Right lobe of liver (tissue), 6 donors: Measurements from ENCODE around the gene CXCL12. TPM values are rescaled to one million over a fixed set of nuclear protein-coding genes. Genes with fewer than 3 reads are reported as not detected.

Source experiments
- ATAC-seq, 4 donors: fragments of 200-7000 bp; cut with Tn5 transposase; one replicate each; pipeline ENCODE4 v1.9.1; 2020; ENCODE audit warnings: mild to moderate bottlenecking in 4 of 4, moderate library complexity in 4 of 4
- DNase-seq, 3 donors: peaks; one replicate each; pipeline ENCODE4 v3.0.0-alpha.2; 2020
- H3K27ac ChIP-seq, 3 donors: fragments of 200-600 bp; one replicate each; pipeline ENCODE4 v1.8.0; 2022
- H3K27me3 ChIP-seq, 2 donors: fragments of 200-600 bp; one replicate each; pipeline ENCODE4 v1.8.0; 2022
- H3K36me3 ChIP-seq, 4 donors: fragments of 200-600 bp; sonication (generic) in 1 of 4; one replicate each; pipeline versions ENCODE4 v1.5.1 to v1.8.0; 2017 to 2022; ENCODE audit warnings: control low read depth in 1 of 4
- H3K4me1 ChIP-seq, 4 donors: fragments of 200-600 bp; sonication (generic) in 1 of 4; one replicate each; pipeline versions ENCODE4 v1.5.1 to v1.8.0; 2017 to 2022; ENCODE audit warnings: control low read depth in 1 of 4
- H3K4me3 ChIP-seq, 3 donors: fragments of 200-600 bp; one replicate each; pipeline ENCODE4 v1.8.0; 2022
- H3K9me3 ChIP-seq, 4 donors: fragments of 200-600 bp; sonication (generic) in 1 of 4; one replicate each; pipeline versions ENCODE4 v1.5.1 to v1.8.0; 2017 to 2022; ENCODE audit warnings: control low read depth in 1 of 4
- POLR2A ChIP-seq: fragments of 450-650 bp; IDR thresholded peaks from one replicate; pipeline ENCODE4 v1.6.1; 2017; ENCODE audit warnings: antibody characterized with exemption, mild to moderate bottlenecking
- WGBS: methylation state at CpG from one replicate; pipeline ENCODE4 v1.1.6; 2018; ENCODE audit warnings: low coverage, low lambda C conversion rate; ENCODE audit not compliant: insufficient coverage; ENCODE audit errors: missing lambda C conversion rate; 5-methylcytosine and 5-hydroxymethylcytosine counted together
- intact Hi-C, 2 donors: fragments of 100-400 bp; cut with DNase I; formaldehyde crosslinking; loops; one replicate each; pipeline versions ENCODE4 v1.11.2 to v1.14.1; 2022
- total RNA-seq, 6 experiments: library from RNA; depleted of rRNA in 2 of 6; stranded (reverse); fragments of >200 nt in 2 of 6; fragmentation: NEBNext Ultra II Directional in 3 of 6; extraction: Animal tissue kit (Norgen Biotek cat#: 25700) in 3 of 6; gene quantifications; one replicate each; pipeline versions ENCODE4 v1.1.0 to v1.2.4, GENCODE V29; 2016 to 2023
- TF ChIP-seq, protein P1 (sequence below), 4 donors: fragments of 200-600 bp in 3 of 4; fragments of 450-650 bp in 1 of 4; IDR thresholded peaks; one replicate each; pipeline versions ENCODE4 v1.5.1 to v1.8.0; 2016 to 2022; ENCODE audit warnings: antibody characterized with exemption in 4 of 4, mild to moderate bottlenecking in 2 of 4
- donor health status: DM: no; HTN: yes; CAD: no.
- donor health status: DM: no; HTN: no; CAD: no.
- donor health status: DM: no; HTN: no; CAD: no.
- donor health status: DM: no; HTN: yes; CAD: no.
- donor health status: DM: no; HTN: yes; CAD: no.

The CXCL12 gene
- total RNA-seq, 6 experiments from 2014 or later = 17.5 to 116 (median 65.3) TPM

DNA sequence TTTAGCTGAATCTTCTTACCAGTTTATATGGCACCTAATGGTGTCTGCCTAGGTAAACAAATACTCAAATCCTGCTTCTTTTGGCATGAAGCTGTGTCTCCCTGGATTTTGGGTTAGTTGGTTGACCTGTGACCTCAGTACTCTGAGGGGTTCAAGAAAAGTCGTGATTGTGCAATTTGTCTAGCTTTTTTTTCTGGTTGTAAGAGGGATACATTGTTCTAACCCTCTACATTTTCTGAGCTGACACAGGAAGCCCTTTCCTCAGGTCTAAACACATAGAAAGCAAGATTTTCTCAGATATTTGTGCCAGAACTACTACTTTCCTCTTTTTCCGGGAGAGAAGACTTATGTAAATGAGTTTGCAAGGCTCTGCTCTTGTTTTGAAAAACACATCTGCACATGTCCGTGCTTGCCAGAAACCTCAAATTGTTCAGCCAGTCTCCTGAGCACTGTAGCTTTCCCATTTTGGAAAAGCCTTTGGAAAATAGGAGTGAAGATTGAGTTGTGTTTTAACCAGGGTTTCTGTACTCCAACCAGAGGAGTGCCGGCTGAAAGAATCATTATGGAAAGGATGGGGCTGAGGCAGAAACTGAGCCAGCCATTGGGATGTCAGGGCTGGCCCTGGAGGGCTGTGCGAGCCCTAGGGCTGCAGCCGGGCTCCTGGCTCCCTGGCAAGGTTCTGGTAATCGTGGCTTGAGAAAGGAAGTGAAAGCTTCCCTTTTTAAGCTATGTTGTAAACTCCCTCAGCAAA, 31.3 kb upstream of the CXCL12 start:
- DNase-seq (peak in 1 of 3 donors; percentile 20), ATAC-seq (peak; percentile 25 to 68 (median 40))
- TF ChIP-seq, protein P1, sequence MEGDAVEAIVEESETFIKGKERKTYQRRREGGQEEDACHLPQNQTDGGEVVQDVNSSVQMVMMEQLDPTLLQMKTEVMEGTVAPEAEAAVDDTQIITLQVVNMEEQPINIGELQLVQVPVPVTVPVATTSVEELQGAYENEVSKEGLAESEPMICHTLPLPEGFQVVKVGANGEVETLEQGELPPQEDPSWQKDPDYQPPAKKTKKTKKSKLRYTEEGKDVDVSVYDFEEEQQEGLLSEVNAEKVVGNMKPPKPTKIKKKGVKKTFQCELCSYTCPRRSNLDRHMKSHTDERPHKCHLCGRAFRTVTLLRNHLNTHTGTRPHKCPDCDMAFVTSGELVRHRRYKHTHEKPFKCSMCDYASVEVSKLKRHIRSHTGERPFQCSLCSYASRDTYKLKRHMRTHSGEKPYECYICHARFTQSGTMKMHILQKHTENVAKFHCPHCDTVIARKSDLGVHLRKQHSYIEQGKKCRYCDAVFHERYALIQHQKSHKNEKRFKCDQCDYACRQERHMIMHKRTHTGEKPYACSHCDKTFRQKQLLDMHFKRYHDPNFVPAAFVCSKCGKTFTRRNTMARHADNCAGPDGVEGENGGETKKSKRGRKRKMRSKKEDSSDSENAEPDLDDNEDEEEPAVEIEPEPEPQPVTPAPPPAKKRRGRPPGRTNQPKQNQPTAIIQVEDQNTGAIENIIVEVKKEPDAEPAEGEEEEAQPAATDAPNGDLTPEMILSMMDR (IDR thresholded peaks at IDR 0.05) = no peak
- no peak for TF ChIP-seq POLR2A
- no peaks in the 10 kb centered on the region for H3K4me1 ChIP-seq
- no peak overlapping the region for H3K27ac ChIP-seq
- 26% methylated on average over 7 of the region's 7 CpGs for WGBS
- H3K27me3 ChIP-seq = no peaks in the 10 kb centered on the region
- intact Hi-C loops = no loop called here
- no peak overlapping the region for H3K4me3 ChIP-seq
- H3K36me3 ChIP-seq = no peaks in the 10 kb centered on the region
- H3K9me3 ChIP-seq = no peaks in the 10 kb centered on the region

DNA sequence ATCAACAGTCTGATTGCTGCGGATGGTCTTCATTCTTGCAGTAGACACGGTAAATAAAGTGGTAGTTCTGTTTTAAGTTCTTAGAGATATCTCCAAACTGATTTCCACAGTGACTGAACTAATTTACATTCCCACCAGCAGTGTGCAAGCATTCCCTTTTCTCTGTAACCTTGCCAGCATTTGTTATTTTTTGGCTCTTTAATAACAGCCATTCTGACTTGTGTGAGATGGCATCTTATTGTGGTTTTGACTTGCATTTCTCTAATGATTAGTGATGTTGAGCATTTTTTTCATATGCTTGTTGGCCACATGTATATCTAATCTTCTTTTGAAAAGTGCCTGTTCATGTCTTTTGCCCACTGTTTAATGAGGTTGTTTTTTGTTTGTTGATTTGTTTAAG, 30.2 kb upstream of the CXCL12 start:
- 79% methylated on average over 2 of the region's 2 CpGs for WGBS
- no peak for ATAC-seq
- Histone ChIP-seq H3K27me3 (no peaks in the 10 kb centered on the region), H3K4me1 (no peaks in the 10 kb centered on the region), H3K9me3 (no peaks in the 10 kb centered on the region), H3K27ac (no peak overlapping the region), H3K36me3 (no peaks in the 10 kb centered on the region), H3K4me3 (no peak overlapping the region)
- intact Hi-C loops = no loop called here
- no peak for DNase-seq
- TF ChIP-seq, protein P1 (IDR thresholded peaks at IDR 0.05) = no peak
- TF ChIP-seq POLR2A = no peak

DNA sequence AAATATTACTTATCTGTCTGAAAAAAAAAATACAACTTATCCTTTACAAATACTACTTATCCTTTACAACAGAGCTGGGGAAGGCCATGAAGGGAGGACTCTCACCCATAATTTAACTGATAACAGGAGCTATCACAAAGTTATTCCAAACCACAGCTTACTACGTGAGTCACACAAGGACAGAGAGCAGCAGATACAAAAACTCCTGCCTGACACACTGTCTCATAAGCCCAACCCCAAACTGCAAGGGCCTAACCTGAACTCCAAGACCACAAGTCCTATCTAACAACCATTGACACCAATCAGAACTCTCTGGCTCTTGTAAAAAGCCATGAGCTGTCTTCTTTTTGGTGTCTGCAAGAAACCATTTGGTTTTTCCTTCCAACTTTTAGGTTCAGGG, 28.5 kb upstream of the CXCL12 start:
- Histone ChIP-seq H3K27ac (no peak overlapping the region), H3K4me3 (no peak overlapping the region), H3K36me3 (no peaks in the 10 kb centered on the region), H3K27me3 (no peaks in the 10 kb centered on the region), H3K4me1 (no peaks in the 10 kb centered on the region), H3K9me3 (no peaks in the 10 kb centered on the region)
- WGBS = 100% methylated on average over 1 of the region's 1 CpG
- TF ChIP-seq, protein P1 (IDR thresholded peaks at IDR 0.05) = no peak
- TF ChIP-seq POLR2A = no peak
- DNase-seq (no peak), ATAC-seq (no peak)
- intact Hi-C loops = no loop called here

DNA sequence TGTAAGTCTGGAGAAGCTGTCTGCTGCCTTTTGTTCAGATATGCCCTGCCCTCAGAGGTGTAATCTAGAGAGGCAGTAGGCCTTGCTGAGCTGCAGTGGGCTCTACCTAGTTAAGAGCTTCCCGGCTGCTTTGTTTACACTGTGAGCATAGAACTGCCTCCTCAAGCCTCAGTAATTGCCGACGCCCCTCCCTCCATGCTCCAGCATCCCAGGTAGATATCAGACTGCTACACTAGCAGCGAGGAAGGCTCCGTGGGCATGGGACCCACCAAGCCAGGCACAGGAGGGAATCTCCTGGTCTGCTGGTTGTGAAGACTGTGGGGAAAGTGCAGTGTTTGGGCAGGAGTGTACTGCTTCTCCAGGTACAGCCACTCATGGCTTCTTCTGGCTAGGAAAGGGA, 26.4 kb upstream of the CXCL12 start:
- no peaks in the 10 kb centered on the region for H3K4me1 ChIP-seq
- DNase-seq (peak in 1 of 3 donors; percentile 18), ATAC-seq (no peak)
- no peaks in the 10 kb centered on the region for H3K9me3 ChIP-seq
- TF ChIP-seq, protein P1 (IDR thresholded peaks at IDR 0.05) = no peak
- TF ChIP-seq POLR2A = no peak
- H3K4me3 ChIP-seq = no peak overlapping the region
- H3K27ac ChIP-seq = no peak overlapping the region
- no peaks in the 10 kb centered on the region for H3K27me3 ChIP-seq
- WGBS = 100% methylated on average over 1 of the region's 5 CpGs
- intact Hi-C loops = no loop called here
- H3K36me3 ChIP-seq = no peaks in the 10 kb centered on the region
